Mammary epithelial cell (primary cell): ENCODE results near the gene CTNNA1.

ENCODE experiments used
- EZH2 ChIP-seq: IDR thresholded peaks from 2 replicates; pipeline ENCODE4 v1.6.1; 2012; ENCODE audit warnings: low read length, inconsistent platforms, borderline replicate concordance
- TF ChIP-seq, protein P1 (sequence below), 2 donors: IDR thresholded peaks in 1 of 2; conservative IDR thresholded peaks in 1 of 2; 2 replicates each; pipeline ENCODE4 v1.5.1; 2011 to 2012; ENCODE audit warnings: inconsistent platforms in 2 of 2, low read length in 2 of 2, mild to moderate bottlenecking in 2 of 2, control low read depth in 1 of 2, low read depth in 1 of 2; ENCODE audit not compliant: insufficient read depth in 1 of 2; ENCODE audit errors: extremely low read depth in 1 of 2

DNA sequence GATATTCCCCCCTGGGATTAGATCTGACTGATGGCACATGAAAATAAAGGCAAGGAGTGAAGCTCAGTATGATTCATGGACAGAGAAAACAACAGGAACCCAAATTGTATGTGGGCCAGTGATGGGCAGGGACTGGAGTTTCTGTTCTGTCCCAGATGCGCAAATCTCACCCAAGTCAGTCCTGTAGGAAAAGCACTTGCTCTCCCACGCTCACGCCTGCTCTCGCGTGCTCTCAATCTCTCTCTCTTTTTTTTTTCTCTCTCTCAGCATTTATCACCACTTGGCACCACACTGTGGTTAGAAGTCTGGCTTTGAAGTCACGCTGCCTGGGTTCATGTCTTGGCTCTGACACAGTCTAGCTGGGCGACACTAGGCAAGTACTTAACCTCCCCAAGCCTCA is 228.4 kb downstream of the CTNNA1 start:
- TF ChIP-seq, protein P1, sequence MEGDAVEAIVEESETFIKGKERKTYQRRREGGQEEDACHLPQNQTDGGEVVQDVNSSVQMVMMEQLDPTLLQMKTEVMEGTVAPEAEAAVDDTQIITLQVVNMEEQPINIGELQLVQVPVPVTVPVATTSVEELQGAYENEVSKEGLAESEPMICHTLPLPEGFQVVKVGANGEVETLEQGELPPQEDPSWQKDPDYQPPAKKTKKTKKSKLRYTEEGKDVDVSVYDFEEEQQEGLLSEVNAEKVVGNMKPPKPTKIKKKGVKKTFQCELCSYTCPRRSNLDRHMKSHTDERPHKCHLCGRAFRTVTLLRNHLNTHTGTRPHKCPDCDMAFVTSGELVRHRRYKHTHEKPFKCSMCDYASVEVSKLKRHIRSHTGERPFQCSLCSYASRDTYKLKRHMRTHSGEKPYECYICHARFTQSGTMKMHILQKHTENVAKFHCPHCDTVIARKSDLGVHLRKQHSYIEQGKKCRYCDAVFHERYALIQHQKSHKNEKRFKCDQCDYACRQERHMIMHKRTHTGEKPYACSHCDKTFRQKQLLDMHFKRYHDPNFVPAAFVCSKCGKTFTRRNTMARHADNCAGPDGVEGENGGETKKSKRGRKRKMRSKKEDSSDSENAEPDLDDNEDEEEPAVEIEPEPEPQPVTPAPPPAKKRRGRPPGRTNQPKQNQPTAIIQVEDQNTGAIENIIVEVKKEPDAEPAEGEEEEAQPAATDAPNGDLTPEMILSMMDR (conservative IDR thresholded peaks at IDR 0.05 in 1 of 2, IDR thresholded peaks at IDR 0.05 in 1 of 2; ENCODE audit: extremely low read depth in 1 of 2, insufficient read depth in 1 of 2, low read depth in 1 of 2, low read length in 2 of 2), result no peak
- no peak for TF ChIP-seq EZH2
